ENCODE results near the gene RIT1.

DNA sequence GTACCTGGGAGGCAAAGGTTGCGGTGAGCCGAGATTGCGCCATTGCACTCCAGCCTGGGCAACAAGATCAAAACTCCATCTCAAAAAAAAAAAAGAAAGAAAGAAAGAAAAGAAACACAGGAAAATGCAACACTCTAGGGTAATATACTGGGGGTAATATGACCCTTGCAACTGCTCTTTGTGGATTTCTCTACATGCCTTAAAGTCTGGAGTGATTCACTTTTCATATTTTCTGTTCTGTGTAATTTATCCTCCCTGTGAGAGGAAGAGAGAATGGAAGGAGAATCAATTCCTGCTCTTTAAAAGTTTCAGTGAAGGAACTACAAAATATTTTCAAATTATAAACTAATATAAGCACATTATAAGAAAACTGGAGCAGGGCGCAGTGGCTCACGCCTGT is 22.7 kb downstream of the RIT1 start:
- TF ChIP-seq, protein P1, sequence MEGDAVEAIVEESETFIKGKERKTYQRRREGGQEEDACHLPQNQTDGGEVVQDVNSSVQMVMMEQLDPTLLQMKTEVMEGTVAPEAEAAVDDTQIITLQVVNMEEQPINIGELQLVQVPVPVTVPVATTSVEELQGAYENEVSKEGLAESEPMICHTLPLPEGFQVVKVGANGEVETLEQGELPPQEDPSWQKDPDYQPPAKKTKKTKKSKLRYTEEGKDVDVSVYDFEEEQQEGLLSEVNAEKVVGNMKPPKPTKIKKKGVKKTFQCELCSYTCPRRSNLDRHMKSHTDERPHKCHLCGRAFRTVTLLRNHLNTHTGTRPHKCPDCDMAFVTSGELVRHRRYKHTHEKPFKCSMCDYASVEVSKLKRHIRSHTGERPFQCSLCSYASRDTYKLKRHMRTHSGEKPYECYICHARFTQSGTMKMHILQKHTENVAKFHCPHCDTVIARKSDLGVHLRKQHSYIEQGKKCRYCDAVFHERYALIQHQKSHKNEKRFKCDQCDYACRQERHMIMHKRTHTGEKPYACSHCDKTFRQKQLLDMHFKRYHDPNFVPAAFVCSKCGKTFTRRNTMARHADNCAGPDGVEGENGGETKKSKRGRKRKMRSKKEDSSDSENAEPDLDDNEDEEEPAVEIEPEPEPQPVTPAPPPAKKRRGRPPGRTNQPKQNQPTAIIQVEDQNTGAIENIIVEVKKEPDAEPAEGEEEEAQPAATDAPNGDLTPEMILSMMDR (IDR thresholded peaks at IDR 0.05; ENCODE audit: low read length) = no peak
- no peak for TF ChIP-seq EZH2 (optimal IDR thresholded peaks at IDR 0.05; ENCODE audit: low read depth, low read length)

Data from MM.1S (cell line).